GM19397 (cell line): ENCODE data around the gene ITSN2.
"Not testable (repeated sequence)": the region's sequence is repeated elsewhere in the genome, so short reads cannot be mapped to it uniquely, and the experiment has no call there.

ENCODE experiments used
- ATAC-seq: cut with Tn5 transposase; IDR thresholded peaks from one replicate; pipeline ENCODE4 v1.9.1; 2021; ENCODE audit warnings: mild to moderate bottlenecking, moderate library complexity; ENCODE audit not compliant: unreplicated experiment

Gene ITSN2

GRCh38 chr2:24221343-24222050 is 138.8 kb downstream of the ITSN2 start:
- ATAC-seq: no peak

DNA sequence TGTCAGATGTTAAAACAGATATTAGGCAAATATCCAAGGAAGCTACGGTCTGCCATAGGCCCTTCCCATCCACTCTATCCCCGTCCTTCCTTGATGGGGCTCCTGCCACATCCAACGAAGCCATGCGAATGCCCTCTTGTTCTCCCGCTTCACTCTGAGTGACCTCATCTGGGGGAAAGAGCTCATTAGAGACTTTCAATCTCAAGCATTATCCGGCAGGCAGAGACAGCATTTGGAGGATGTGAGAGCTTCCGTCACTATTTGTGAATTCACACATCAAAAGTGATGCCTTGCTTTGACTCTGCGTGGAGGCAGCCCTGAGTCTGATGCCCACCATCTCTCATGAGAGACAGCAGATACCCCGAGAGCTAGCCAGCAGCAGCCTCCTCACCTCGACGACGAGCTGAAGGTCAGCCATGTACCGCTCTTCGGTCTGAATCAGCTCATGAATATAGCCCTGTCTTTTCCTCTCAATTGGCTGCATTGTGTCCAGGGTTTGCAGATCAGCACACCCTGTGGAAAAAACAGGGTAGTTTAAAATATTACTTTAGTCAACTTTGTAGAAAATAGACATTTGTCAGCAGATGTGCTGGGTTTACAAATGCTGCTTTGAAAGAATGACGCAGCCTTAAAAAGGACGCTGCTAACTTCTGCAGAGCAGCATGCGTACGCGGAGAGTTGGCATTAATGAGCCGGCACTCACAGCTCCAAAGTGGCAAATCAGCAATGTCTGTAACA is 139.6 kb downstream of the ITSN2 start:
- no peak for ATAC-seq

- peak; percentile 79 for ATAC-seq
These were observed 145.5 kb downstream of the ITSN2 start for GRCh38 chr2:24214880-24215279.

- ATAC-seq: no peak
These were observed 148.9 kb downstream of the ITSN2 start for GRCh38 chr2:24211408-24211807.

DNA sequence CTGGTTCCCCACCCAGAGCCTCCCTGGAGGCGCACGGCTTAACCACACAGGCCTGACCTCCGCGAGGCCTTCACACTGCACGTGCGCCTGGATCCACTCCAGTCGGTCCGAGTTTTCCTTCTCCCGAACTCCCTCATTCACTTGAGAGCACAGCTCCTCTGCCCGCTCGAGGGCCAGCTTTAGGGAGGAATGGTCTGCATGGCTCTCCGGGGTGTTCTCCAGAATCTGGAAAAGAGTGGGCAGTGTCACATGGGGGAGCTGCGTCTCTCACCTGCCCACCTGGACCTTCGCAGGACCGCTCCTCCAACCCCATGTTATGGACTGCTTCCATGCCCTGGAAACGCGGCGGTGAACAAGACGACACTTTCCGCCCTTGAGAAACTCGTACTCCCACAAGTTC is 149.6 kb downstream of the ITSN2 start:
- ATAC-seq: no peak

DNA sequence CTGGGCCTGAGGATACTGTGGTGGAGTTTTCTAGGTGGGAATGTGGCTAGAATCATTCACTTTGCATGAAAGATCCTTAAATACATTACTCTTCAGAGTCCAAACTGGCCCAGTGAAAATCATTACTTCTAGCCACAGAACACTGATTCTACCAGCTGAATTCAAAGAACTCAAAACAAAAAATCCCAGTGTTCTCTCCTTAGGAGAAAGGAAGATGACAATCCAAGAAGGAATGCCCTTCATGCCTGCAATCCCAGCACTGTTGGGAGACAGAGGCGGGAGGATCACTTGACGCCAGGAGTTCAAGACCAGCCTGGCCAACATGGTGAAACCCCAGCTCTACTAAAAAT is 150.3 kb downstream of the ITSN2 start:
- no peak for ATAC-seq

GRCh38 chr2:24209389-24210105 is 150.8 kb downstream of the ITSN2 start:
- ATAC-seq: no peak

DNA sequence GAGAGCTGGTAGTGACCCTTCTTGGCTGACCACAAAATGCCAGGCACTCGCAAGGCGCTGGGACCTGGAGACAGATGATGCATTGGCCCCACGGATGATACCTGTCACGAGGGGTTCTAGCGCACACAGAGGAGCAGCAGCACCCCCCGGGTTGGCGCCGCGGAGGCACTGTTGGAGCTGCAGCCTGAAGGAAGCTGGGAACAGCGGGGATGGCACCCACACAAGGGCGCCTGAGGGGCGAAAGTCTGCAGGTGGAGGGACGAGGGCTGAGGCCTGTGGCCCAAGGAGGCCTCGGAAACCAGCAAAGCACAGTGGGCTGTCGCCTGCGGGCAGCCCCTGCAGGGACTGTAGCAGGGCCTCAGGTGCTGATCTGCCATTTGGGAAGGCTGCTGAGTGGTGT is 151.8 kb downstream of the ITSN2 start:
- ATAC-seq: no peak

DNA sequence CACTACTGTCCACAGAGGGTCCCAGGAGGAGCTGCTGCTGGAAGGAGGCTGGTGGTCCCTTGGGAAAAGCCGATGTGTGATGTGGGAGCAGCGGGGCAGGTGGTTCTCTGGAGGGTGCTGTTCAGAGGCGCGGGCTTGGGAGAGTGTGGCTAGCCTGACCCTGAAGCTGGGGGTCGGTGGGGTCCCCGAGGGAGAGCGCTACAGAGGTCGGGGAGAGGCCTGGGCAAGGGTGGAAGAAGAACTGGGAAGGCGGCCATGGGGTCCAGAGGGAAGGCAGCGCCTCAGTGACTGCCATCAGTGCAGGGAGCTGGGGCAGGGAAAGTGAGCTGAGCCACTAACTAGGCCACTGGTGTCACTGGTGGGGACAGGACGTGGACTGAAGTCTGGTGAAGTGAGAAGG is 153.0 kb downstream of the ITSN2 start:
- ATAC-seq: no peak

GRCh38 chr2:24206714-24207113 is 153.6 kb downstream of the ITSN2 start:
- no peak for ATAC-seq

DNA sequence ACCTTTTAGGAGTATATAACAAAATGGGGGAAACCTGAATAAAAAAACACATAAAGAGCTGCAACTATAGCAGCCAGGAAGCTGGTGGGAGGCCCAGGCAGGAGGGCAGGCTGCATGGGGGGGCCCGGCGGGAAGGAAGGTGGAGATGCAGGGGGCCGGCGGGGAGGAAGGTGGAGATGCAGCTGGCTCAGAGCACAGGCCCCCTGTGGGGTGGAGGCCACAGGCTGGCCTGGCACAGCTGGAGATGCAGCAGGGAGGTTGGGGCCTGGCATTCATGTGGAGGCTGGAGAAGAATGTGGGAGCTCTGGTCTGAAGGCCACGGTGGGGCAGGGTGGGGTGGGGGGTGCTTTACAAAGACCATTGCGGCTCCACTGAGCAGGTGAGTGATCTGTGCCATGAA is 154.1 kb downstream of the ITSN2 start:
- no peak for ATAC-seq

DNA sequence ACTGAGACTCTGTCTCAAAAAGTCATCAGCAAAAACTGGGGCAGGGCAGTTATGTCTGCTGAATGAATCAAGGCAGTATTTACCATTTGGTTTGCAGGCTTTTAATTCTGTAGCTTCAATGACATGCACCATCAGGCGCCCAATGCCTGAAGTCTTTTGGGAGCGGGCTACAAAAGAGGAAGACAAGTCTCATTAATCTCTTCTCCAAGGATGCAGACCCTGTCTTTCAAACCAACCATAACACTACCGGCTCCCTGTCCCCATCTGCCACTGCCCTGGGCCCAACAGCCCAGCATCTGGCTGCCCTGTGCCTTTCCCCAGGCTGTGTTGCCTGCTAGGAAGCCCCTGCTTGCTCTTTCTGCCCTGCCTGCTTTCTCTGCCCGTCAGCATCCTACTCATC is 155.2 kb downstream of the ITSN2 start:
- ATAC-seq: no peak

DNA sequence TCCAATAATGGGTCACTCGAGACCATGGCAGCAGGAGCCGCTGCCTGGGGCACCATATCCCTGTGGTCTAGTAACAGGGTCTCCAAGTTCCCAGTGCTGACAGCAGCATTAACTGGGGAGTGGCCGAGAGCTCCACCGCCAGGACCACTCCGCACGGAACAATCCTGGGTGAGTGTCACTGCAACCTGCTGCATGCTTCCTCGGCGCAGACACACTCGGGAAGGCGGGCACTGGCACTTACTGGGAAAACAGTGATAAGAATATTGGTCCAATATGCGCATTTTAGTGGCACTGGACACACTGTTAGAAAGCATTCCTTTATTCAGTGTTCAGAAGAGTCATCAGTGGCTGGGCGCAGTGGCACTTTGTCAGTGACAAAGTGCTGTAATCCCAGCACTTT is 155.8 kb downstream of the ITSN2 start:
- ATAC-seq: no peak

GRCh38 chr2:24203787-24204150 is 156.6 kb downstream of the ITSN2 start:
- ATAC-seq: no peak

DNA sequence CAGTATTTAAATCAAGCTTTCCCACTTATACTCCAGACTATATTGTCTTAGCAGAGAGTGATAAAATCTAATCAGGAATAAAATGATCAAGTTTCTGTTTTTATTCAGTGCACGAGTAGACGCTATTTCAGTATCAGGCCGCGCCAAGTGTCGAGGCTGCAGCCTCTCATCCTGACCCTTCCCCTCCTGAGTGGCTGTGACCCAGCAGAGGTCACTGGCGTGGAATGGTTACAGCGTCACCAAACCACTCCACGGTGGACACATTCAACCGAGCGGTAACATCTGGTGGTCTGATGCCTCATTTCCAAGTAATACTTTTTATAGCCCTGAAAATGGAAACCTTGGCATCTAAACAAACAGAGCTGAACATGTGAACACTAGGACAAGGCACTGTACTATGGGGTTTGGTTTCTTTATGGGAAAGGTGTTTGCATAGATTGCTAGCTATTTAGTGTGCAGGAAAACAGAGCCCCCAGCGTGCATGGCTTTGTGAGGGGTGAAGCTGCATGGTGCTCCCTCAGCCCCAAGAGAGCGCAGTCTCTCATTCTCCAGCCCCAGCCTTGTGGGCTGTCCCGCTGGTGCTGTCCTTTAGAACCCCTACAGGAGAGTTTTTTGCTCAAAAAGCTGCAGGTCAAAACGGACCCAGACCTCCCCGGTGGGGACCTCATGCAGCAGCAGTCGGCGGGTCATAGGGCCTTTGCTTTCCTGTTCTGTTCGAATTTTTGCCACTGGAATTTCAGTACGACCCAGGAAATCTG is 157.1 kb downstream of the ITSN2 start:
- ATAC-seq: no peak

GRCh38 chr2:24200799-24201198 is 159.5 kb downstream of the ITSN2 start:
- no peak for ATAC-seq

DNA sequence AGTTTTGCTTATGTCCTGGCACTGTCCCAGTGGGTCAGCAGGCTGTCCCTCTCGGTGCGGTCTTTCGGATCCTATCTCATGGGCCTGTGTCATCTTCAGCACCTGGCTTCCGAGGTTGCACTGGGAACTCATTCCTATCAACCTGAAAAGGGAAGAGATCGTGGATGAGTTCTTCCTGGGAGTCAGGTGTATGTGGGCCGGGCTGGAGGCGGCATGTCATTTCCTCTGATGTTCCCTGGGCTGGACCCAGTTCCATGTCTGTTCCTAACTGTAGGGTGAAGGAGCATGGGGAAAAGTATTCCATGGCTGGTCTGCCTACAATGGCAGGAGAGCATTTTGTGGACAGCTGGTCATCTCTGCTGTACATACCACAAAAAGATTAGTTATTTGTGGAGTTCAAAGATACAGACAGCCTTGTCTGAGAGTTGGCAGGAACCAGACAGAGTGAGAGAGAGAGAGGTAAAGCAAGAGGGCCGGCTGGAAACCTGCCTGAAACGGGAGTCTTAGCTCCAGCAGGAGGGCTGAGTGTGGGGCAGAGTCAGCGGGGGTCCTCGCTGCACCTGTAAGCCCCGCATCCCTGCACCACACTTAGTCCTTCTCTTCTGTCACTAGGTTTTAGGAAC is 160.3 kb downstream of the ITSN2 start:
- no peak for ATAC-seq

- not testable (repeated sequence) for ATAC-seq
These were observed 163.1 kb downstream of the ITSN2 start for GRCh38 chr2:24197213-24197612.

- ATAC-seq: no peak
These were observed 168.5 kb downstream of the ITSN2 start for GRCh38 chr2:24191848-24192247.

- no peak for ATAC-seq
These were observed 169.2 kb downstream of the ITSN2 start for GRCh38 chr2:24191156-24191555.

GRCh38 chr2:24190503-24190902 is 169.8 kb downstream of the ITSN2 start:
- no peak for ATAC-seq
